ENCODE results near the gene SLC12A5.
"Not testable (repeated sequence)": the region's sequence is repeated elsewhere in the genome, so short reads cannot be mapped to it uniquely, and the experiment has no call there.

The SLC12A5 gene

GRCh38 chr20:46083101-46083500 lies 54.1 kb downstream of the SLC12A5 start:
- DNase-seq (ENCODE audit: low read depth): no peak

- DNase-seq (ENCODE audit: low read depth): no peak
Observed at GRCh38 chr20:46083531-46084061, 54.6 kb downstream of the SLC12A5 start.

- DNase-seq (ENCODE audit: low read depth): no peak
Observed at GRCh38 chr20:46084805-46085178, 55.8 kb downstream of the SLC12A5 start.

- no peak for DNase-seq (ENCODE audit: low read depth)
Observed at GRCh38 chr20:46085179-46085851, 56.3 kb downstream of the SLC12A5 start.

- no peak for DNase-seq (ENCODE audit: low read depth)
Observed at GRCh38 chr20:46087161-46087560, 58.1 kb downstream of the SLC12A5 start.

GRCh38 chr20:46088409-46089166 lies 59.6 kb downstream of the SLC12A5 start:
- DNase-seq (ENCODE audit: low read depth): no peak

GRCh38 chr20:46089167-46089416 lies 60.1 kb downstream of the SLC12A5 start:
- no peak for DNase-seq (ENCODE audit: low read depth)

GRCh38 chr20:46089417-46090388 lies 60.7 kb downstream of the SLC12A5 start, which contains the start of gene NCOA5:
Gene NCOA5, minus strand, starts transcription at chr20:46089962. Its CDS starts 10,538 bp downstream, at chr20:46079424.
- peak; percentile 89 for DNase-seq (ENCODE audit: low read depth)

GRCh38 chr20:46091622-46092535 lies 62.9 kb downstream of the SLC12A5 start:
- DNase-seq (ENCODE audit: low read depth): not testable (repeated sequence)

GRCh38 chr20:46093531-46093930 lies 64.5 kb downstream of the SLC12A5 start:
- DNase-seq (ENCODE audit: low read depth): no peak

- no peak for DNase-seq (ENCODE audit: low read depth)
Observed at GRCh38 chr20:46099491-46100287, 70.7 kb downstream of the SLC12A5 start.

- not testable (repeated sequence) for DNase-seq (ENCODE audit: low read depth)
Observed at GRCh38 chr20:46100444-46100843, 71.4 kb downstream of the SLC12A5 start.

- no peak for DNase-seq (ENCODE audit: low read depth)
Observed at GRCh38 chr20:46100988-46101387, 72.0 kb downstream of the SLC12A5 start.

- no peak for DNase-seq (ENCODE audit: low read depth)
Observed at GRCh38 chr20:46101957-46102356, 72.9 kb downstream of the SLC12A5 start.

- DNase-seq (ENCODE audit: low read depth): no peak
Observed at GRCh38 chr20:46102940-46103339, 73.9 kb downstream of the SLC12A5 start.

- DNase-seq (ENCODE audit: low read depth): no peak
Observed at GRCh38 chr20:46104262-46104661, 75.2 kb downstream of the SLC12A5 start.

GRCh38 chr20:46107061-46107460 lies 78.0 kb downstream of the SLC12A5 start:
- DNase-seq (ENCODE audit: low read depth): no peak

GRCh38 chr20:46108435-46108841 lies 79.4 kb downstream of the SLC12A5 start:
- no peak for DNase-seq (ENCODE audit: low read depth)

GRCh38 chr20:46108976-46109375 lies 80.0 kb downstream of the SLC12A5 start:
- DNase-seq (ENCODE audit: low read depth): no peak
